Measurements from ENCODE around the gene FAM135A. TPM values are rescaled to one million over a fixed set of nuclear protein-coding genes. Genes with fewer than 3 reads are reported as not detected.

Gene FAM135A
- total and polyA plus RNA-seq, 2 of the 4 experiments (the other 2 are of a cell fraction): 2.2 to 7.9 TPM

DNA sequence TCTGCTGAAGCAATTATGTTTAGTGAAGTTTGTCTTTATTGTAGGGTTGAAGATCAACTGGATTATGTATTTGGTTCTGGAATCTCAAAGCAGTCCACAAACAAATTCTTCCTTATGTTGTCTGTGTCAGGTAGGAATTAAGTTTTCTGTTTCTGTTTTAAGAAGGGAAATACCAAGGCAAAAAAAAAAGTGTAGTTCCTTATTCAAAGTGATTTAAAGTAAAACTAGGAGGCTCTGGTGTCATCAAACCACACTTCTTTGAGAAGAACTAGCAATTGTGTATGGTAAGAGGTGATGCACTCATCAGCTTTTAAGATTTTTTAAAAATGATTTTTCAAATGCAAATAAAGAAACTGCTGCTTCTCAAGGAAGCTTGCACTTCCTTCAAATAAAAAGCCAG, 1.9 kb downstream of the FAM135A start:
- ChIA-PET CTCF (no interaction called here), POLR2A (ENCODE audit: unreplicated experiment) (no interaction called here)

More for the DNA sequence above, 1.9 kb downstream of the FAM135A start:
- Histone ChIP-seq H3K18ac (ENCODE audit: low read depth, low read length) (no peak overlapping the region), H3K56ac (ENCODE audit: extremely low read depth, insufficient read depth, low read length) (no peak overlapping the region), H2BK120ac (ENCODE audit: low read depth, low read length) (no peak overlapping the region), H4K91ac (ENCODE audit: insufficient read depth, low read depth, low read length) (no peak overlapping the region), H4K5ac (ENCODE audit: low read depth, low read length) (no peak overlapping the region), H3K9ac (ENCODE audit: low read depth, low read length) (no peak overlapping the region), H3K79me1 (ENCODE audit: low read depth in 1 of 2, low read length in 2 of 2) (peaks cover 6 to 8% of the 10 kb centered on the region in 2 experiments; a peak in 2 of 4 replicates), H3K9me1 (ENCODE audit: insufficient read depth, low read length) (no peaks in the 10 kb centered on the region), H3K4me3 (ENCODE audit: insufficient read depth, low read depth, low read length) (no peak overlapping the region), H2BK5ac (ENCODE audit: low read depth, low read length, poor library complexity, severe bottlenecking) (no peak overlapping the region), H3K27me3 (ENCODE audit: control insufficient read depth, insufficient read depth, low read length) (no peaks in the 10 kb centered on the region), H3K4me1 (ENCODE audit: control insufficient read depth, insufficient read depth, low read length) (no peaks in the 10 kb centered on the region), H2BK15ac (ENCODE audit: low read depth, low read length) (no peak overlapping the region), H4K20me1 (ENCODE audit: insufficient read depth, low read length) (no peaks in the 10 kb centered on the region), H2AK9ac (replicated peaks; ENCODE audit: low read depth, low read length, poor library complexity) (no peak overlapping the region), H3K14ac (replicated peaks; ENCODE audit: low read depth, low read length) (no peak overlapping the region), H2AFZ (replicated peaks; ENCODE audit: low read length, poor library complexity) (no peak overlapping the region), H2AK5ac (ENCODE audit: low read depth, low read length) (no peak overlapping the region), H3K36me3 (ENCODE audit: control insufficient read depth, insufficient read depth, low read length) (peaks cover 5% of the 10 kb centered on the region), H3K4me2 (ENCODE audit: low read depth, low read length) (no peak overlapping the region), H3K23ac (ENCODE audit: low read depth, low read length) (no peak overlapping the region), H3K9me3 (ENCODE audit: control insufficient read depth, insufficient read depth, low read length) (no peaks in the 10 kb centered on the region), H2BK20ac (ENCODE audit: low read depth, low read length) (no peak overlapping the region), H4K8ac (ENCODE audit: low read depth in 2 of 2, low read length in 2 of 2) (no peak overlapping the region), H3K27ac (ENCODE audit: insufficient read depth, low read length) (no peak overlapping the region), H3K4ac (ENCODE audit: low read depth, low read length) (no peak overlapping the region)
- ATAC-seq (ENCODE audit: low read depth) (no peak), DNase-seq (no peak)
- TF ChIP-seq CHD1 (IDR thresholded peaks at IDR 0.05; ENCODE audit: low read depth, low read length): no peak
- TF ChIP-seq FOS (IDR thresholded peaks at IDR 0.05; ENCODE audit: low read depth, low read length): no peak
- no peak for TF ChIP-seq RAD21 (IDR thresholded peaks at IDR 0.05; ENCODE audit: low read length)
- no peak for TF ChIP-seq BHLHE40 (IDR thresholded peaks at IDR 0.05; ENCODE audit: low read depth, low read length)
- no peak for TF ChIP-seq MXI1 (IDR thresholded peaks at IDR 0.05; ENCODE audit: borderline replicate concordance, low read depth, low read length)
- TF ChIP-seq CEBPB (IDR thresholded peaks at IDR 0.05; ENCODE audit: low read depth, low read length): no peak
- no peak for TF ChIP-seq SMC3 (IDR thresholded peaks at IDR 0.05; ENCODE audit: low read depth, low read length)
- TF ChIP-seq, protein P1, sequence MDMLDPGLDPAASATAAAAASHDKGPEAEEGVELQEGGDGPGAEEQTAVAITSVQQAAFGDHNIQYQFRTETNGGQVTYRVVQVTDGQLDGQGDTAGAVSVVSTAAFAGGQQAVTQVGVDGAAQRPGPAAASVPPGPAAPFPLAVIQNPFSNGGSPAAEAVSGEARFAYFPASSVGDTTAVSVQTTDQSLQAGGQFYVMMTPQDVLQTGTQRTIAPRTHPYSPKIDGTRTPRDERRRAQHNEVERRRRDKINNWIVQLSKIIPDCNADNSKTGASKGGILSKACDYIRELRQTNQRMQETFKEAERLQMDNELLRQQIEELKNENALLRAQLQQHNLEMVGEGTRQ (IDR thresholded peaks at IDR 0.05; ENCODE audit: low read depth, low read length): no peak
- no peak for TF ChIP-seq POLR2A (IDR thresholded peaks at IDR 0.05; ENCODE audit: low read depth, low read length)
- TF ChIP-seq RCOR1 (IDR thresholded peaks at IDR 0.05; ENCODE audit: insufficient replicate concordance, low read length): no peak
- TF ChIP-seq MAZ (IDR thresholded peaks at IDR 0.05; ENCODE audit: borderline replicate concordance, low read depth, low read length): no peak
- BruUV-seq (replicated peaks): no TSS peak
- in situ Hi-C loops (cut with MboI; ENCODE audit: low sequenced_read_pairs): no loop called here
- intact Hi-C loops (cut with micrococcal nuclease): loop anchor here (2.0 kb wide), 1 partner anchor 272 kb away; no protein-coding TSS in a partner anchor
- dilution Hi-C loops (cut with HindIII; ENCODE audit: low sequenced_read_pairs, unreplicated experiment): no loop called here

All from IMR-90 (cell line).